Activated T-helper 1 cell treated with anti-CD3 and anti-CD28 coated beads, Interleukin-2, amount 50 U/mL, for 16 hours (primary cell): ENCODE data around the gene CSMD2.

Experiments
- DNase-seq, 2 donors: peaks; one replicate each; pipeline ENCODE4 v3.0.0-alpha.2; 2020; ENCODE audit warnings: low read depth in 1 of 2, low spot score in 1 of 2

The CSMD2 gene

GRCh38 chr1:33465316-33465715 is 699.7 kb downstream of the CSMD2 start:
- no peak for DNase-seq

GRCh38 chr1:33464552-33464951 is 700.5 kb downstream of the CSMD2 start:
- no peak for DNase-seq
